NCI-H187 treated with DMSO at 0.1 percent for 48 hours (cell line): ENCODE results near the gene CTXN1.
"Not testable (repeated sequence)": the region's sequence is repeated elsewhere in the genome, so short reads cannot be mapped to it uniquely, and the experiment has no call there.

Experiments used
- DNase-seq: peaks from one replicate; lab custom pipeline; 2025; lab: John Stamatoyannopoulos, UW

CTXN1 gene

DNA sequence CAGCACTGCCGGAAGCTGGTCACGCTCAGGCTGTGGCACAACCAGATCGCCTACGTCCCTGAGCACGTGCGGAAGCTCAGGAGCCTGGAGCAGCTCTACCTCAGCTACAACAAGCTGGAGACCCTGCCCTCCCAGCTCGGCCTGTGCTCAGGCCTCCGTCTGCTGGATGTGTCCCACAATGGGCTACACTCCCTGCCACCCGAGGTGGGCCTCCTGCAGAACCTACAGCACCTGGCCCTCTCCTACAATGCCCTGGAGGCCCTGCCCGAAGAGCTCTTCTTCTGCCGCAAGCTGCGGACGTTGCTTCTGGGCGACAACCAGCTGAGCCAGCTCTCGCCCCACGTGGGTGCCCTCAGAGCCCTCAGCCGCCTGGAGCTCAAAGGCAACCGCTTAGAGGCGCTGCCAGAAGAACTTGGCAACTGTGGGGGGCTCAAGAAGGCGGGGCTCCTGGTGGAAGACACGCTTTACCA lies 25.5 kb downstream of the CTXN1 start:
- no peak for DNase-seq

DNA sequence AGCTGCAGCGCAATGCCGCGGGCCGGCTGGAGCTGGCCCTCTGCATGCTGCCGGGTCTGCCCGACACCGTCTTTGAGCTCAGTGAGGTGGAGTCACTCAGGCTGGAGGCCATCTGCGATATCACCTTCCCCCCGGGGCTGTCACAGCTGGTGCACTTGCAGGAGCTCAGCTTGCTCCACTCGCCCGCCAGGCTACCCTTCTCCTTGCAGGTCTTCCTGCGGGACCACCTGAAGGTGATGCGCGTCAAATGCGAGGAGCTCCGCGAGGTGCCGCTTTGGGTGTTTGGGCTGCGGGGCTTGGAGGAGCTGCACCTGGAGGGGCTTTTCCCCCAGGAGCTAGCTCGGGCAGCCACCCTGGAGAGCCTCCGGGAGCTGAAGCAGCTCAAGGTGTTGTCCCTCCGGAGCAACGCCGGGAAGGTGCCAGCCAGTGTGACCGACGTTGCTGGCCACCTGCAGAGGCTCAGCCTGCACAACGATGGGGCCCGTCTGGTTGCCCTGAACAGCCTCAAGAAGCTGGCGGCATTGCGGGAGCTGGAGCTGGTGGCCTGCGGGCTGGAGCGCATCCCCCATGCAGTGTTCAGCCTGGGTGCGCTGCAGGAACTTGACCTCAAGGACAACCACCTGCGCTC lies 26.1 kb downstream of the CTXN1 start:
- DNase-seq, result no peak

DNA sequence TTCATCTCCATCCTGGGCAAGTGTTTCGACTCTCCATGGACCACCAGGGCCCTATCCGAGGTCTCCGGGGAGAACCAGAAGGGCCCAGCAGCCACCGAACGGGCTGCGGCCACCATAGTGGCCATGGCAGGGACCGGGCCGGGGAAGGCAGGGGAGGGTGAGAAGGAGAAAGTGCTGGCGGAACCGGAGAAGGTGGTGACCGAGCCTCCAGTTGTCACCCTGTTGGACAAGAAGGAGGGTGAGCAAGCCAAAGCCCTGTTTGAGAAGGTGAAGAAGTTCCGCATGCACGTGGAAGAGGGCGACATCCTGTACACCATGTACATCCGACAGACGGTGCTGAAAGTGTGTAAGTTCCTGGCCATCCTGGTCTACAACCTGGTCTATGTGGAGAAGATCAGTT lies 27.0 kb downstream of the CTXN1 start:
- no peak for DNase-seq

DNA sequence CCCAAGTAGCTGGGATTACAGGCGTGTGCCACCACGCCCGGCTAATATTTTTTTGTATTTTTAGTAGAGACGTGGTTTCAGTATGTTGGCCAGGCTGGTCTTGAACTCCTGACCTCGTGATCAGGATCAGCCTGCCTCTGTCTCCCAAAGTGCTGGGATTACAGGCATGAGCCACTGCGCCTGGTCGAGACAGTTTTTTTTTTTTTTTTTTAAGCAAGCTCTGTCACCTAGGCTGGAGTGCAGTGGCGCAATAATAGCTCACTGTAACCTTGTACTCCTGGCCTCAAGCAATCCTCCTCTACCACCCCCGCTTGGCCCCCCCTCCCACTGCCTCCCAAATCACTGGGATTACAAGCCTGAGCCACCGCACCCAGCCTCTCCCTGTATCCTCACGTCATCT lies 28.6 kb downstream of the CTXN1 start:
- no peak for DNase-seq

DNA sequence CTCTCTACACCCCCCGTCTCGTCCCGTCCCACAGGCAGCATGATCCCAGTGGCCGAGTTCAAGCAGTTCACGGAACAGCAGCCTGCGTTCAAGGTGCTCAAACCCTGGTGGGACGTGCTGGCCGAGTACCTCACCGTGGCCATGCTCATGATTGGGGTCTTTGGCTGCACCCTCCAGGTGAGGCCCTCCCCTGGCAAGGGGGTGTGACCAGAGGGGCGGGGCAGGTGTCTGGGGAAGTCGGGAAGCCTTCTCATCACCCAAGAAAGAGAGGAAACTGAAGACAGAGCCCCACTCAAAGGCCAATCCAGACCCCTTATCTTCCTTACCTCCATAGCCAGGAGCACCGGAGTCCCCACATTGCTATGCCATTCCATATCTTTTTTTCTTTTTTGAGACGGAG lies 30.4 kb downstream of the CTXN1 start:
- no peak for DNase-seq

DNA sequence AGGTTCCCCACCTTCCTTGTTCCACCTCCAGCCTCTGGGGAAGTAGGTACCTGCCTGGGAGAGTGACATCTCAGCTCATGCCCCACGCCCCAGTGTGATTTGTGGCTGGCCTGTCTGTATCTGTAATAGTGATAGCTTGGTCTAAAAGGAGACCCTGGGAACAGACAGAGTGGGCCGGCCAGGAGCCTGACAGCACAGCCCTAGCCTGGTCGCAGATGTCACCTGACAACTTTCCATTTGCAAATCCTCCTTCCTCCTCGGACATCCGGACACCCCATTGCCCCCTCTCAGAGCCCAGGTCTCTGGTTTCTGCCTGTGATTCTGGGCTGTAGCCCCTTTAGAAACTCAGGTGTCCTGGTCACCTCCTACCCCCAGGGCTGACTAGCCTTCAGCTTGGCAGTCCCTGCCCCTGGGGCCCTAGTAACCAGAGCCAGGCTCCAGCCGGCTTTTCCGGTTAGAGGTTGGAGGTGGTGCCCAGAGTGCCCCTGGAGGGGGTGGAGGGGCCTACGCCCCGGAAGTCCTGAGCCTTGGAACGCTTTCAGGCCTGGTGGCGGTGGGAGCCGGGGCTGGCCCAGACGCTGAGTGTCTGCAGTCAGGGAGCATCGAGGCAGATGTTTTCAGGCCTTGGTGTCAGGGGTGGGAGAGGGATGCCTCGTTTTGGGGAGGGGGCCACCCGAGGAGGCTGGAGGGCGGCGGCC lies 31.2 kb downstream of the CTXN1 start:
- no peak for DNase-seq

DNA sequence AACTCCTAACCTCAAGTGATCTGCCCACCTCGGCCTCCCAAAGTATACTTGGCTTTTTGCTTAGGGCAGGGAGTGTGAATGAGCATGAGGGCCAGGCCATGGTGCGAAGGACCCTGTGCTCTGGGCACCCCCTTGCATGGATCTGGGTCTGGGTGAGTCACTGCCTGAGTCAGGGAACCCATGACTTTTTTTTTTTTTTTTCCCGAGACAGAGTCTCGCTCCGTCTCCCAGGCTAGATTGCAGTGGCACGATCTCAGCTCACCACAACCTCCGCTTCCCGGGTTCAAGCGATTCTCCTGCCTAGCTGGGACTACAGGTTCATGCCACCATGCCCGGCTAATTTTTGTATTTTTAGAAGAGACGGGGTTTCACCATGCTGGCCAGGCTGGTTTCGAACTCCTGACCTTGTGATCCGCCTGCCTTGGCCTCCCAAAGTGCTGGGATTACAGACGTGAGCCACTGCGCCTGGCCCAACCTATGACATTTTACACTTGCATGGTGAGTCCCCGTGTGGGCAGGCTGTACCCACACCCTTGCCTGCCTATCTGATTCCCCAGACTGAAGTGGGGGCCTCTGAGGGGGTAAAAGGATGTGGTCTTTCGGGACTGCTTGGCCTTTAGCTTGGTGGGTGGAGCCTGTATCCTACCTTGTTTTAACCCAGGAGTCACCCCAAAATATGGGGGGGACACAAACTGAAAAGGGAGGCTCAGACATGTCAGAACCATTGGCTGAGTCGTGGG lies 32.4 kb downstream of the CTXN1 start:
- DNase-seq, result not testable (repeated sequence)

DNA sequence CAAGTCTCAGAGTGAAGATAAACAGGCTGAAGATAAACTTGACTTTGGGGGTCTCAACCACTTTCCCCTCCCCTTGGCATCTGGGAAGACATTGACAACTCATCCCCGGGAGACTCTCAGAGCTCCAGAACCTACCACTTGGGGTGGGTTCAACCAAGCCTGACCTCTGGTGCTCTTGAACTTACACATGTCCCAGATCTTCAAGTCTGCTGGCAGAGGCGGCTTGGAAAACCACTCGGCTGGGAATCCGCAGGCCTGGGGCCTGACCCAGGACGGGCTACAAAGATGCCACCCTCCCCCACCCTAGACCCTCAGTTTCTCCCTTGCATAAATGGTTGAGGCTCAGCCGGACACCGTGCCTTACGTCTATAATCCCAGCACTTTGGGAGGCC lies 37.1 kb downstream of the CTXN1 start:
- DNase-seq, result no peak

DNA sequence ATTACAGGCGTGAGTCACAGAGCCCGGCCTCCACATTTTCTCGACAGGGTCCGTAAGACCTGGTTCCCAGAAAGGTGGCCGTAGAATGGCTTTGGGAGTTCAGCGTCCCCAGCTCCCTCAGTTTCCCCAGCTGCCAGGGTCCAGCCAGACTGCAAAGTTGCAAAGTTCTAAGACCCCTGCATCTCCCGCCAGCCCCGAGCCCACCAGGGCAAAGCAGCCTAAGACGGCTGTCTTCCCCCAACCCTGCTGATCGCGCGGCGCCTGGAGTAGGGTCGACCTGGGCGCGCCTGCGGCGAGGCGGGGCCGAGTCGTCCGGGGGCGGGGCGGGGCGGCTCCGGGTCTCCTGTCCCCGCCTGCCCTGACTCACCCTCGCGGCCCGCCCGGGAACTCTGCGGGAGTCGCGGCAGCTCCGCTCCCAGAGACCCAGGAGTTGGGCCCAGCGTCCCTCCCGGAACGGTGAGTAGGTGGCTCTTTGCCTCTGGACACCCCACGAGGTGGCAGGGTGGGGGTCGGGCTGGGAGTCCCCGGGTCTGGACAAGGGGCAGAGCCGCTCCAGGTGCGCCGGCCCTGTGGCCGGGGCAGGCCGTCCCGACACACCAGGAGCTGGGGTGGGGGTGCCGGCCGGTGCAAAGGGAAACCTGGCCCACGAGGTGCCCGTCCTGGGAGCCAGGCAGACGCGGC lies 37.6 kb downstream of the CTXN1 start, which contains the start of gene LRRC8E:
LRRC8E (plus strand) TSS at position 366 of the 681 bp plus-strand sequence. CDS start 7,094 bp downstream, outside the sequence.
- no peak for DNase-seq

DNA sequence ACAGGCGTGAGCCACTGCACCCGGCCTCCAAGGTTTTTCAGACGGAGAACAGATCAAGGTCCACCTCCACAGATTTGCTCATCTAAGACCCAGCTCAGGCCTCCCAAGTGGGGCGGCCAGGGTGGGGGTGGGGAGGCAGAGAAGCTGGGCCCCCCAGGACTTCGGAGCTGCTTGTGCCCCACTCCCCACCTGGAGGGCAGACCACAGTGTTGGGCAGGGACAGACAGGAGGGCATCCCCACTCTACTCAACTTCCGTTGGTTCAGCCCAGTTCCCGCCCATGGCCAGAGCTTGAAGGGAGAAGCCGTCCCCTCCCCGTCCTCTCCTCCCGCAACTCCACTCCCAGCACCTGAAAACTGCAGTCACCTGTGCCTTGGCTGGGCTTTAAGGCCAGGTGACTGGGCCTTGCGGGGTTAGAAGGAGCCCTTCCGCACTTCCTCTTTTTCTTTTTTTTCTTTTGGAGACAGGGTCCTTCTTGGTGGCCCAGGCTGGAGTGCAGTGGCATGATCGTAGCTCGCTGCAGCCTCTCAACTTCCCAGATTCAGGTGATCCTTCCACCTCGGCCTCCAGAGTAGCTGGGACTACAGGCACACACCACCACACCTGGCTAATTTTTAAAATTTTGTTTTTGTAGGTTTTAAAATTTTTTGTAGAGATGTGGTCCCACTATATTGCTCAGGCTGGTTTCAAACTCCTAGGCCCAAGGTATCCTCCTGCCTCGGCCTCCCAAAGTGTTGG lies 38.4 kb downstream of the CTXN1 start:
- no peak for DNase-seq

DNA sequence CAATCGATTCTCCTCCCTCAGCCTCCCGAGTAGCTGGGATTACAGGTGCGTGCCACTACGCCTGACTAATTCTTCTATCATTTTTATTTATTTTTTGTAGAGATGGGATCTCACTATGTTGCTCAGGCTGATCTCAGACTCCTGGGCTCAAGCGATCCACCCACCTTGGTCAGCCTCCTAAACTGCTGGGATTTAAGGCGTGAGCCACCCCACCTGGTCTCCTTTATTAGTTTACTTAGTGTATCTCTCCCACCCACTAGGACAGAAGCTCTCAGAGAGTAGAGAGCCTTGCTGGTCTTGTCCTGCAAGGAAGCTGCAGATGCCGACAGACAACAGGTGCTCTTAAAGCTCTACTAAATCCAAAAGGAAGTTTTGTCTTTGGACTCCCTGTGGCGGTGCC lies 40.1 kb downstream of the CTXN1 start:
- DNase-seq, result no peak

DNA sequence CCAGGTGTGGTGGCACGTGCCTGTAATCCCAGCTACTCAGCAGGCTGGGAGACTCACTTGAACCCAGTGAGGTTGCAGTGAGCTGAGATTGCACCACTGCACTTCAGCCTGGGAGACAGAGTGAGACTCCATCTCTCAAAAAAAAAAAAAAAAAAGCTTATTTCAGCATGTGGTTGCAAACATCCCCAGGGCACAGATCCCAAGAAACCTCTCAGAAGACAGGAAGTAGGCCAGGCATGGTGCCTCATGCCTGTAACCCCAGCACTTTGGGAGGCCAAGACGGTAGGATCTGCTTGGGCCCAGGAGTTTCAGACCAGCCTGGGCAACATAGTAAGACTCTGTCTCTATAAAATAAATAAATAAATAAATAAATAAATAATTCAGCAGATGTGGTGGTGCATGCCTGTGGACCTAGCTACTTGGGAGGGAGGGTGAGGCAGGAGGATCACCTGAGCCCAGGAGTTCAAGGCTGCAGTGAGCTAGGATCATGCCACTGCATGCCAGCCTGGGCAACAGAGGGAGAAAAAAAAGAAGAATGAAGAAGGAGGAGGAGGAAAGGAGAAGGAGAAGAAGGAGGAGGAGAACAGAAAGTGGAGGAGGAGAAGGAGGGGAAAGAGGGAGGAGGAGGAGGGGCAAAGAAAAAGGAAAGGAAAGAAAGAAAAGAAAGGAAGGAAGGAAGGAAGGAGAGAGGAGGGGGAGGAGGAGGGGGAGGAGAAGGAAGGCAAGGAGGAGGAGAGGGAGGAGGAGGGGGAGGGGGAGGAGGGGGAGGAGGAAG lies 42.0 kb downstream of the CTXN1 start:
- DNase-seq, result no peak

DNA sequence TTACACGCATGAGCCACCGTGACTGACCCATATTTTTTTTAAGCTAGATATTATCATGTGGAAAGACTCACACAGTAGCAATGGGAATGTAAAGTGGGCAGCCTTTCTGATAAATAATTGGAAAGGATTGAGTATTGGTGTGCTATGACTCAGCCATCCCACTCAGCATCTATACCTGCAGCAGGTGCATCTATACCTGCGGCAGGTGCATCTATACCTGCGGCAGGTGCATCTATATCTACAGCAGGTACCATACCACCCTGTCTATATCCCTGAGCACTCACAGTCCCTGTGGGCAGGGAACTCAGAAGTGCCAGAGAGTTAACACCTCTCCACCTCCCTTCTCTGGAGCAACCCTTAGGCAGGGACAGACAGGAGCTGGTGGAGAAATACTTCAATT lies 42.8 kb downstream of the CTXN1 start:
- no peak for DNase-seq

DNA sequence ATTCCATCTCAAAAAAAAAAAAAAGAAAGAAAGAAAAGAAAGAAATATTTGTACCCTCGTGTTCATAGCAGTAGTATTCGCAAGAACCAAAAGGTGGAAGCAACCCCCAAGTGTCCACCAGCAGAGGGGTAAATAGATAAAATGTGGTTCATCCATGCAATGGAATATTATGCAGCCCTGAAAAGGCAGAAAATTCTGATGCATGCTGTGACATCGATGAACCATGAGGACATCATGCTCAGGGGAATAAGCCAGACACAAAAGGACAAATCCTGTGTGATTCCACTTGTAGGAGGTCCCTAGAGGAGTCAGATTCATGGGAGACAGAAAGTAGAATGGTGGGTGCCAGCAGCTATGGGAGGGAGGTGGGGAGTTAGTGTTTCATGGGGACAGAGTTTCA lies 44.0 kb downstream of the CTXN1 start:
- DNase-seq, result no peak

DNA sequence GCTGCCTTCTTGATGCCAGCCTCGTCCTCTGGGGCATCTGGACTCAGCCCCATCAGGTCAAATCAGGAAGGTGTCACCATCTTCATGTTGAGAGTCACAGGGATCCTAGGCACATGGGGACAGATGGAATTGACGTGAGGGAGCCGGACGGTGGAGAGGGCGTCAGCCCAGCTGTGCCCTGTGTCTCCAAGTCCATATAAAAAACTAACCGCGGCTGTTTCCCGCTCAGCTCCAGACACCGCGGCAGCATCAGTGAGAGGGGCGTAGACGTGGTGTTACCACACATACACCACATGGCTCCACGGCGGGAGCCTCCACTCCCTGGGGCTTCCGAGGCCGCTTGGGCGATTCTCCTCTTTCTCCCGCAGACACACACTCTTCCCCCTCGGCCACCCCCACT lies 46.1 kb downstream of the CTXN1 start:
- DNase-seq, result no peak

DNA sequence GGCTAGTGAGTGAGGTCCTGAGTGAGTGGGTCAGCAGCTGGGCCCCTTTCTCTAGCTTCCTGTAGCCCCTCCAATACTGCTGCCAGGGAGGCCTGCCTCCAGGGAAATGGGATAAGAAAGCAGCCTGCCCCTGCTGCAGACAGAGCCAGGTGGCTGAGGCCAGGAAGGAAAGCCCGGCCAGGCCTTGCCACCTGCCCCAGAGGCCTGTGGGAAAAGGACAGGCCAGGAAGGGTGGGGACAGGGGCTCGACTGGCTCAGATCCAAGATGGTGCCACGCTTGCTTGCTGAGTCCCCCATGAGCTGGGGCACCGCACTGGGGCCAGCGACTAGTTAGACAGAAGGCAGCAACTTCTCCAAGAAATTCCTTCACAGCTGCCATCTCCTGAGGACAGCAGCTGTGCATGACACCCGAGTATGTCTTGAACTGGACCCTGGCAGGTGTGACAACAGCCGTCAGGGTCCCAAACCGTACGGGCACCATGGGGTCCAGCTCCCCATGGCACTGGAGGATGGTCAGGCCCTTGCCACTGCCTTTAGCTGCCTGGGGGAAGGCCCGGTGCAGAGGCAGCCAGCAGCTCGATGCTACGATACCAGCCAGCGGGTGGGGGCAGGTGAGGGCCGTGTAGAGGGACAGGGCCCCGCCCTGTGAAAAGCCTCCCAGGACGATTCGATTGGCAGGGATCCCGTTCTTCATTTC lies 46.7 kb downstream of the CTXN1 start:
- no peak for DNase-seq

DNA sequence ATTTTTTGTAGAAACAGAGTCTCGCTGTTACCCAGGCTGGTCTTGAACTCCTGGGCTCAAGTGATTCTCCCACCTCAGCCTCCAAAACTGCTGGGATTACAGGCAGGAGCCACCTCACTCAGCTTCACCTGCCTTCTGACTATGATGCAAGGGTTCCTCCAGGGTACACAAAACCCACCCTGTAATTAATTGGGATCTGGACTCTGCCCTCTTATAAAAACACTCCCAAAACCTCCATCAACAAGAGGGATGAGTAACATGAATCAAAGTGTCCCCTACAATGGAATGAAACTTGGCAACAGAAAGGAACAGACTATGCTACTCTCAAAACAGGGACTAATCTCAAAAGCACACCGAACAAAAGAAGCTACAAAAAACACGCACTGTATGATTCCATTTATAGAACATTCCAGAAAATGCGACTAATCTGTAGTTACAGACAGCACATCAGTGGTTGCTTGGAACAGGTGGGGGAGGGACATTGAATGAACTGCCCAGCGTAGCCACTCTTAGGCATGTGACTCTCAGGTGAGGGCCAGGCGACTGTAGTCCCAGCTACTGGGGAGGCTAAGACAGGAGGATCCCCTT lies 48.6 kb downstream of the CTXN1 start:
- no peak for DNase-seq

DNA sequence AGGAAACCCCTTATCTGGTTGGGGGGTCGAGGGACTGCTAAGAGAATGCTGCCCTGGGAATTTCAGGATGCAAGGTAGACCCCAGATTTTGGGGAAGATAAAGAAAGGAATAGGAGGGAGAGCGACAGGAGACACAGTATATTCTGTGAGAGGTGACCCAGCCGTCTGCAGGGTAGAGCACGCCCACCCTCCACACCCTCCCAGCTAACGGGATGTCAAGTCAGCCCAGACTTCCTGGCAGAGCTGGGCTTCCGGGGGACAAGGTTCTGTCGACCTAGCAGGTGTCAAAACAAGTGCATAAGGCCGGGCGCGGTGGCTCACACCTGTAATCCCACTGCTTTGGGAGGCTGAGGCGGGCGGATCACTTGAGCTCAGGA lies 51.0 kb downstream of the CTXN1 start:
- no peak for DNase-seq
